K562 (cell line): Measurements from ENCODE around the gene IBA57. TPM values are rescaled to one million over a fixed set of nuclear protein-coding genes. Genes with fewer than 3 reads are reported as not detected.

Experiments used
- CHD4 ChIP-seq: fragments of 200-600 bp; sonication (generic); IDR thresholded peaks from 3 replicates; pipeline ENCODE4 v1.6.1; 2012; ENCODE audit warnings: low read depth, mild to moderate bottlenecking, mixed read lengths, low read length, inconsistent platforms; ENCODE audit not compliant: insufficient read depth, insufficient replicate concordance, poor library complexity, severe bottlenecking
- MAZ ChIP-seq, 2 experiments: fragments of 450-650 bp in 1 of 2; sonication (generic) in 1 of 2; formaldehyde crosslinking; IDR thresholded peaks in 1 of 2; conservative IDR thresholded peaks in 1 of 2; 2 replicates each; pipeline versions ENCODE4 v1.4.0 to v1.5.0; 2020; ENCODE audit warnings: mild to moderate bottlenecking in 1 of 2, missing genetic modification reagents in 1 of 2
- MTA2 ChIP-seq: fragments of 450-650 bp; IDR thresholded peaks from 2 replicates; pipeline ENCODE4 v1.6.1; 2016; ENCODE audit warnings: low read depth
- PPARD ChIP-seq: fragments of 250-450 bp; sonication (Bioruptor Pico); IDR thresholded peaks from 2 replicates; pipeline ENCODE4 v1.8.0; 2022; ENCODE audit warnings: inconsistent platforms, mild to moderate bottlenecking, moderate library complexity
- RBM14 ChIP-seq: fragments of 200-400 bp; formaldehyde crosslinking; IDR thresholded peaks from 2 replicates; pipeline ENCODE4 v1.6.1; 2018; ENCODE audit warnings: low read depth, mild to moderate bottlenecking, low read length, moderate library complexity, borderline replicate concordance; ENCODE audit not compliant: insufficient read depth
- RHOXF2B ChIP-seq: fragments of 250-450 bp; sonication (Bioruptor Pico); conservative IDR thresholded peaks from 2 replicates; pipeline ENCODE4 v1.5.1; 2021
- SAP30 ChIP-seq: fragments of 200-600 bp; sonication (generic); IDR thresholded peaks from 2 replicates; pipeline ENCODE4 v1.6.1; 2012; ENCODE audit warnings: borderline replicate concordance, low read depth, mild to moderate bottlenecking, moderate library complexity, low read length, control low read depth, inconsistent platforms; ENCODE audit not compliant: insufficient read depth, poor library complexity, severe bottlenecking
- SMARCC2 ChIP-seq: fragments of 450-650 bp; IDR thresholded peaks from 2 replicates; pipeline ENCODE4 v1.6.1; 2017; ENCODE audit warnings: antibody characterized with exemption, moderate library complexity, mild to moderate bottlenecking, low read depth
- TRIM24 ChIP-seq, 2 experiments: fragments of 450-650 bp; IDR thresholded peaks; 2 replicates each; pipeline ENCODE4 v1.6.1; 2016
- ZC3H11A ChIP-seq: IDR thresholded peaks from 2 replicates; pipeline ENCODE4 v1.6.1; 2012; ENCODE audit warnings: low read depth, low read length, improper control_type of control experiment
- ZFP1 ChIP-seq: fragments of 450-650 bp; formaldehyde crosslinking; IDR thresholded peaks from 2 replicates; pipeline ENCODE4 v1.4.0; 2020; ENCODE audit warnings: mild to moderate bottlenecking, mixed read lengths
- ZFP30 ChIP-seq: fragments of 250-450 bp; sonication (Bioruptor Pico); IDR thresholded peaks from 2 replicates; pipeline ENCODE4 v1.8.0; 2022; ENCODE audit warnings: moderate library complexity, mild to moderate bottlenecking, inconsistent platforms, borderline replicate concordance
- ZNF165 ChIP-seq: fragments of 250-450 bp; sonication (Bioruptor Pico); IDR thresholded peaks from 2 replicates; pipeline ENCODE4 v1.4.0; 2020; ENCODE audit warnings: borderline replicate concordance
- polyA plus RNA-seq, 8 experiments: library from polyadenylated mRNA; depleted of rRNA in 4 of 8; stranded (reverse) in 5 of 8; unstranded in 3 of 8; fragments of >200 nt; fragmentation: Nextera tagmentation in 2 of 8; fragmentation: Illumina TruSeq in 1 of 8; extraction: Ambion mirVana in 2 of 8; extraction: Trizol in 1 of 8; gene quantifications; 2 replicates each; pipeline versions ENCODE4 v1.2.1 to v1.2.3, GENCODE V29; 2011 to 2014; ENCODE audit warnings: inconsistent platforms in 1 of 8, missing spikeins in 1 of 8
- total RNA-seq, 7 experiments: library from RNA; depleted of rRNA in 6 of 7; stranded (reverse); fragments of >200 nt in 6 of 7; fragmentation: Illumina TruSeq in 2 of 7; extraction: Trizol in 2 of 7; gene quantifications; 2 replicates each; pipeline versions ENCODE4 v1.2.1 to v1.2.3, GENCODE V29; 2011 to 2021; ENCODE audit warnings: low replicate concordance in 1 of 7
- TF ChIP-seq, protein P1 (sequence below): fragments of 450-650 bp; formaldehyde crosslinking; IDR thresholded peaks from 2 replicates; pipeline ENCODE4 v1.4.0; 2022; ENCODE audit warnings: missing genetic modification characterization
- TF ChIP-seq, protein P2 (sequence below): fragments of 450-650 bp; IDR thresholded peaks from 2 replicates; pipeline ENCODE4 v1.6.1; 2017; ENCODE audit warnings: mild to moderate bottlenecking, moderate library complexity
- TF ChIP-seq, protein P3 (sequence below): fragments of 250-450 bp; sonication (Bioruptor Pico); IDR thresholded peaks from 2 replicates; pipeline ENCODE4 v1.6.1; 2021; ENCODE audit warnings: mild to moderate bottlenecking
- TF ChIP-seq, protein P4 (sequence below): fragments of 250-450 bp; sonication (Bioruptor Pico); IDR thresholded peaks from 2 replicates; pipeline ENCODE4 v1.4.0; 2020

The IBA57 gene
- total and polyA plus RNA-seq, 9 of the 15 experiments (the other 6 are each of a cell fraction or from before 2014, with no cell fraction given): 0.77 to 15.5 (median 2.7) TPM

DNA sequence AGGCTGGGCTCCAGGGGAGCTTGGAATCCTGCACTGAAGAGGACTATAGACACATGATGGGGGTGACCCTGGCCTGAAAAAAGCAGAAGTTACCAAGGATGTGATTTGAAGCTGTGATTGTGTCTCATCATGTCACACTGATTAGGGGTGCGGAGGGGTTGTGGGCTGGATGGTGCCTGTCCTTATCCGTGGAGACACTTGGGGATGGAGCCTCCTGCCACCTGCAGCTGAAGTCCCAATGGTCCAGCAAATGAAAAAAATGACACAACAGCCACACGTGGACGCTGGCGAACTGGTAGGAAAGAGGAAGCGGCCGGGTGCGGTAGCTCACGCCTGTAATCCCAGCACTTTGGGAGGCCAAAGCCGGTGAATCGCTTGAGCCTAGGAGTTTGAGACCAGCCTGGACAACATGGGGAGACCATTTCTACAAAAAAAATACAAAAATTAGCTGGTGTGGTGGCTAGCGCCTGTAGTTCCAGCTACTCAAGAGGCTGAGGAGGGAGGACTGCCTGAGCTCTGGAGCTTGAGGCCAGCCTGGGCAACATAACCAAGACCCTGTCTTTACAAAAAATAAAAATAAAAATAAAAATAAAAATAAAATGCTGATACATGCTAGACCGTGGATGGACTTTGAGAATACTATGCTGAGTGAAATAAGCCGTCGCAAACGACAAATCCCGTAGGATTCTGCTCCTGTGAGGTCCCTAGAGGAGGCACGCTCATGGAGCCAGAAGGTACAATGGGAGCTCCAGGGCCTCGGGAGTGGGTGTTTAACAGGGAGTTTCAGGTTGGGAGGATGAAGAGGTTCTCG is 838 bp upstream of the IBA57 start (continued):
- TF ChIP-seq, protein P1, sequence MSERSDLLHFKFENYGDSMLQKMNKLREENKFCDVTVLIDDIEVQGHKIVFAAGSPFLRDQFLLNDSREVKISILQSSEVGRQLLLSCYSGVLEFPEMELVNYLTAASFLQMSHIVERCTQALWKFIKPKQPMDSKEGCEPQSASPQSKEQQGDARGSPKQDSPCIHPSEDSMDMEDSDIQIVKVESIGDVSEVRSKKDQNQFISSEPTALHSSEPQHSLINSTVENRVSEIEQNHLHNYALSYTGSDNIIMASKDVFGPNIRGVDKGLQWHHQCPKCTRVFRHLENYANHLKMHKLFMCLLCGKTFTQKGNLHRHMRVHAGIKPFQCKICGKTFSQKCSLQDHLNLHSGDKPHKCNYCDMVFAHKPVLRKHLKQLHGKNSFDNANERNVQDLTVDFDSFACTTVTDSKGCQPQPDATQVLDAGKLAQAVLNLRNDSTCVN (CRISPR knock-in tag): no peak
- TF ChIP-seq TRIM24 (IDR thresholded peaks at IDR 0.05) (peak; percentile 47 to 56; a peak in 2 of 4 replicates), PPARD (CRISPR knock-in tag) (no peak), RHOXF2B (no peak), ZC3H11A (no peak), CHD4 (no peak), ZFP1 (no peak), ZFP30 (CRISPR knock-in tag) (no peak), RBM14 (no peak), SAP30 (no peak), ZNF165 (CRISPR knock-in tag) (no peak), MTA2 (peak; percentile 55; the same call in 1 of the 2 replicates), MAZ (CRISPR knock-in tag; conservative IDR thresholded peaks at IDR 0.05 in 1 of 2, IDR thresholded peaks at IDR 0.05 in 1 of 2) (no peak), SMARCC2 (0 out of 2 replicates have a peak, but pooled peaks have one; percentile 33)
- TF ChIP-seq, protein P2, sequence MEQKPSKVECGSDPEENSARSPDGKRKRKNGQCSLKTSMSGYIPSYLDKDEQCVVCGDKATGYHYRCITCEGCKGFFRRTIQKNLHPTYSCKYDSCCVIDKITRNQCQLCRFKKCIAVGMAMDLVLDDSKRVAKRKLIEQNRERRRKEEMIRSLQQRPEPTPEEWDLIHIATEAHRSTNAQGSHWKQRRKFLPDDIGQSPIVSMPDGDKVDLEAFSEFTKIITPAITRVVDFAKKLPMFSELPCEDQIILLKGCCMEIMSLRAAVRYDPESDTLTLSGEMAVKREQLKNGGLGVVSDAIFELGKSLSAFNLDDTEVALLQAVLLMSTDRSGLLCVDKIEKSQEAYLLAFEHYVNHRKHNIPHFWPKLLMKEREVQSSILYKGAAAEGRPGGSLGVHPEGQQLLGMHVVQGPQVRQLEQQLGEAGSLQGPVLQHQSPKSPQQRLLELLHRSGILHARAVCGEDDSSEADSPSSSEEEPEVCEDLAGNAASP: no peak
- TF ChIP-seq, protein P3, sequence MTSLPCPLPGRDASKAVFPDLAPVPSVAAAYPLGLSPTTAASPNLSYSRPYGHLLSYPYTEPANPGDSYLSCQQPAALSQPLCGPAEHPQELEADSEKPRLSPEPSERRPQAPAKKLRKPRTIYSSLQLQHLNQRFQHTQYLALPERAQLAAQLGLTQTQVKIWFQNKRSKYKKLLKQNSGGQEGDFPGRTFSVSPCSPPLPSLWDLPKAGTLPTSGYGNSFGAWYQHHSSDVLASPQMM (CRISPR knock-in tag): no peak
- TF ChIP-seq, protein P4, sequence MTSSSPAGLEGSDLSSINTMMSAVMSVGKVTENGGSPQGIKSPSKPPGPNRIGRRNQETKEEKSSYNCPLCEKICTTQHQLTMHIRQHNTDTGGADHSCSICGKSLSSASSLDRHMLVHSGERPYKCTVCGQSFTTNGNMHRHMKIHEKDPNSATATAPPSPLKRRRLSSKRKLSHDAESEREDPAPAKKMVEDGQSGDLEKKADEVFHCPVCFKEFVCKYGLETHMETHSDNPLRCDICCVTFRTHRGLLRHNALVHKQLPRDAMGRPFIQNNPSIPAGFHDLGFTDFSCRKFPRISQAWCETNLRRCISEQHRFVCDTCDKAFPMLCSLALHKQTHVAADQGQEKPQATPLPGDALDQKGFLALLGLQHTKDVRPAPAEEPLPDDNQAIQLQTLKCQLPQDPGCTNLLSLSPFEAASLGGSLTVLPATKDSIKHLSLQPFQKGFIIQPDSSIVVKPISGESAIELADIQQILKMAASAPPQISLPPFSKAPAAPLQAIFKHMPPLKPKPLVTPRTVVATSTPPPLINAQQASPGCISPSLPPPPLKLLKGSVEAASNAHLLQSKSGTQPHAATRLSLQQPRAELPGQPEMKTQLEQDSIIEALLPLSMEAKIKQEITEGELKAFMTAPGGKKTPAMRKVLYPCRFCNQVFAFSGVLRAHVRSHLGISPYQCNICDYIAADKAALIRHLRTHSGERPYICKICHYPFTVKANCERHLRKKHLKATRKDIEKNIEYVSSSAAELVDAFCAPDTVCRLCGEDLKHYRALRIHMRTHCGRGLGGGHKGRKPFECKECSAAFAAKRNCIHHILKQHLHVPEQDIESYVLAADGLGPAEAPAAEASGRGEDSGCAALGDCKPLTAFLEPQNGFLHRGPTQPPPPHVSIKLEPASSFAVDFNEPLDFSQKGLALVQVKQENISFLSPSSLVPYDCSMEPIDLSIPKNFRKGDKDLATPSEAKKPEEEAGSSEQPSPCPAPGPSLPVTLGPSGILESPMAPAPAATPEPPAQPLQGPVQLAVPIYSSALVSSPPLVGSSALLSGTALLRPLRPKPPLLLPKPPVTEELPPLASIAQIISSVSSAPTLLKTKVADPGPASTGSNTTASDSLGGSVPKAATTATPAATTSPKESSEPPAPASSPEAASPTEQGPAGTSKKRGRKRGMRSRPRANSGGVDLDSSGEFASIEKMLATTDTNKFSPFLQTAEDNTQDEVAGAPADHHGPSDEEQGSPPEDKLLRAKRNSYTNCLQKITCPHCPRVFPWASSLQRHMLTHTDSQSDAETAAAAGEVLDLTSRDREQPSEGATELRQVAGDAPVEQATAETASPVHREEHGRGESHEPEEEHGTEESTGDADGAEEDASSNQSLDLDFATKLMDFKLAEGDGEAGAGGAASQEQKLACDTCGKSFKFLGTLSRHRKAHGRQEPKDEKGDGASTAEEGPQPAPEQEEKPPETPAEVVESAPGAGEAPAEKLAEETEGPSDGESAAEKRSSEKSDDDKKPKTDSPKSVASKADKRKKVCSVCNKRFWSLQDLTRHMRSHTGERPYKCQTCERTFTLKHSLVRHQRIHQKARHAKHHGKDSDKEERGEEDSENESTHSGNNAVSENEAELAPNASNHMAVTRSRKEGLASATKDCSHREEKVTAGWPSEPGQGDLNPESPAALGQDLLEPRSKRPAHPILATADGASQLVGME: peak; percentile 84; the same call in 1 of the 2 replicates
